Measurements from ENCODE around the gene RSPH3.
"Not testable (repeated sequence)": the region's sequence is repeated elsewhere in the genome, so short reads cannot be mapped to it uniquely, and the experiment has no call there.

The RSPH3 gene

GRCh38 chr6:158970640-158971275 lies 29.2 kb downstream of the RSPH3 start:
- FAIRE-seq = no peak

GRCh38 chr6:158969148-158969547 lies 30.9 kb downstream of the RSPH3 start:
- FAIRE-seq = no peak

- FAIRE-seq = no peak
Observed at GRCh38 chr6:158963020-158963808, 36.8 kb downstream of the RSPH3 start.

- FAIRE-seq = peak; percentile 53
Observed at GRCh38 chr6:158962371-158962770, 37.6 kb downstream of the RSPH3 start.

GRCh38 chr6:158960026-158960425 lies 40.0 kb downstream of the RSPH3 start:
- no peak for FAIRE-seq

- FAIRE-seq = no peak
Observed at GRCh38 chr6:158959552-158959951, 40.5 kb downstream of the RSPH3 start.

GRCh38 chr6:158958504-158959386 lies 41.3 kb downstream of the RSPH3 start:
- no peak for FAIRE-seq

- FAIRE-seq = no peak
Observed at GRCh38 chr6:158955255-158955654, 44.7 kb downstream of the RSPH3 start.

- FAIRE-seq = no peak
Observed at GRCh38 chr6:158954753-158955152, 45.2 kb downstream of the RSPH3 start.

- not testable (repeated sequence) for FAIRE-seq
Observed at GRCh38 chr6:158952011-158952410, 48.0 kb downstream of the RSPH3 start.

GRCh38 chr6:158951565-158951964 lies 48.4 kb downstream of the RSPH3 start:
- not testable (repeated sequence) for FAIRE-seq

GRCh38 chr6:158947284-158947683 lies 52.7 kb downstream of the RSPH3 start:
- no peak for FAIRE-seq

GRCh38 chr6:158943380-158944032 lies 56.5 kb downstream of the RSPH3 start:
- no peak for FAIRE-seq

GRCh38 chr6:158942349-158942748 lies 57.7 kb downstream of the RSPH3 start:
- FAIRE-seq = no peak

GRCh38 chr6:158941246-158941645 lies 58.8 kb downstream of the RSPH3 start:
- FAIRE-seq = no peak

GRCh38 chr6:158939255-158940159 lies 60.5 kb downstream of the RSPH3 start:
- no peak for FAIRE-seq

GRCh38 chr6:158938811-158939254 lies 61.2 kb downstream of the RSPH3 start:
- FAIRE-seq = no peak

- no peak for FAIRE-seq
Observed at GRCh38 chr6:158938220-158938619, 61.8 kb downstream of the RSPH3 start.

GRCh38 chr6:158934157-158934556 lies 65.8 kb downstream of the RSPH3 start:
- FAIRE-seq = no peak

- FAIRE-seq = no peak
Observed at GRCh38 chr6:158933079-158933595, 66.9 kb downstream of the RSPH3 start.

GRCh38 chr6:158928068-158928467 lies 71.9 kb downstream of the RSPH3 start:
- FAIRE-seq = no peak

Data from endometrium (tissue), 2 donors.